Endothelial cell (in vitro differentiated cells): ENCODE measurements around the gene GALNT18. TPM values are rescaled to one million over a fixed set of nuclear protein-coding genes. Genes with fewer than 3 reads are reported as not detected.
A peak's percentile ranks its signal among the peaks of the same experiment; 100 is the strongest.

Source experiments
- DNase-seq: peaks from one replicate; pipeline ENCODE4 v3.0.0; 2021; ENCODE audit warnings: low spot score
- H3K27ac Mint-ChIP-seq: one replicate; pipeline ENCODE4 v1.8.0; 2021; ENCODE audit warnings: mixed read lengths, inconsistent platforms; ENCODE audit not compliant: unreplicated experiment
- H3K27me3 Mint-ChIP-seq: one replicate; pipeline ENCODE4 v1.8.0; 2021; ENCODE audit warnings: mild to moderate bottlenecking, moderate library complexity, mixed read lengths, inconsistent platforms; ENCODE audit not compliant: unreplicated experiment
- H3K36me3 Mint-ChIP-seq: one replicate; pipeline ENCODE4 v1.8.0; 2021; ENCODE audit warnings: mild to moderate bottlenecking, low read depth, mixed read lengths, inconsistent platforms; ENCODE audit not compliant: unreplicated experiment
- H3K4me1 Mint-ChIP-seq: one replicate; pipeline ENCODE4 v1.8.0; 2021; ENCODE audit warnings: mild to moderate bottlenecking, mixed read lengths, inconsistent platforms; ENCODE audit not compliant: unreplicated experiment
- H3K4me3 Mint-ChIP-seq: one replicate; pipeline ENCODE4 v1.8.0; 2021; ENCODE audit warnings: mild to moderate bottlenecking, mixed read lengths, inconsistent platforms; ENCODE audit not compliant: unreplicated experiment
- H3K9me3 Mint-ChIP-seq: one replicate; pipeline ENCODE4 v1.8.0; 2021; ENCODE audit warnings: mixed read lengths, inconsistent platforms; ENCODE audit not compliant: unreplicated experiment
- total RNA-seq: library from RNA; stranded (reverse); fragmentation: NEBNext Ultra II Directional; extraction: Animal tissue kit (Norgen Biotek cat#: 25700); gene quantifications from one replicate; pipeline ENCODE4 v1.2.1, GENCODE V29; 2021; ENCODE audit not compliant: unreplicated experiment
- TF ChIP-seq, protein P1 (sequence below): fragments of 200-600 bp; sonication (generic); IDR thresholded peaks from one replicate; pipeline ENCODE4 v1.5.0; 2021; ENCODE audit warnings: antibody characterized with exemption; ENCODE audit not compliant: unreplicated experiment

GALNT18 gene
- total RNA-seq, 1 donor from 2014 or later, result 87.6 TPM

GRCh38 chr11:11594162-11594561, 27.6 kb downstream of the GALNT18 start:
- no peak overlapping the region for H3K27ac Mint-ChIP-seq
- DNase-seq, result no peak
- H3K27me3 Mint-ChIP-seq, result peaks cover 2% of the 10 kb centered on the region
- TF ChIP-seq, protein P1, sequence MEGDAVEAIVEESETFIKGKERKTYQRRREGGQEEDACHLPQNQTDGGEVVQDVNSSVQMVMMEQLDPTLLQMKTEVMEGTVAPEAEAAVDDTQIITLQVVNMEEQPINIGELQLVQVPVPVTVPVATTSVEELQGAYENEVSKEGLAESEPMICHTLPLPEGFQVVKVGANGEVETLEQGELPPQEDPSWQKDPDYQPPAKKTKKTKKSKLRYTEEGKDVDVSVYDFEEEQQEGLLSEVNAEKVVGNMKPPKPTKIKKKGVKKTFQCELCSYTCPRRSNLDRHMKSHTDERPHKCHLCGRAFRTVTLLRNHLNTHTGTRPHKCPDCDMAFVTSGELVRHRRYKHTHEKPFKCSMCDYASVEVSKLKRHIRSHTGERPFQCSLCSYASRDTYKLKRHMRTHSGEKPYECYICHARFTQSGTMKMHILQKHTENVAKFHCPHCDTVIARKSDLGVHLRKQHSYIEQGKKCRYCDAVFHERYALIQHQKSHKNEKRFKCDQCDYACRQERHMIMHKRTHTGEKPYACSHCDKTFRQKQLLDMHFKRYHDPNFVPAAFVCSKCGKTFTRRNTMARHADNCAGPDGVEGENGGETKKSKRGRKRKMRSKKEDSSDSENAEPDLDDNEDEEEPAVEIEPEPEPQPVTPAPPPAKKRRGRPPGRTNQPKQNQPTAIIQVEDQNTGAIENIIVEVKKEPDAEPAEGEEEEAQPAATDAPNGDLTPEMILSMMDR, result no peak
- H3K9me3 Mint-ChIP-seq, result no peaks in the 10 kb centered on the region
- H3K36me3 Mint-ChIP-seq, result peaks cover 11% of the 10 kb centered on the region
- peaks cover 50% of the 10 kb centered on the region for H3K4me1 Mint-ChIP-seq
- H3K4me3 Mint-ChIP-seq, result no peak overlapping the region

DNA sequence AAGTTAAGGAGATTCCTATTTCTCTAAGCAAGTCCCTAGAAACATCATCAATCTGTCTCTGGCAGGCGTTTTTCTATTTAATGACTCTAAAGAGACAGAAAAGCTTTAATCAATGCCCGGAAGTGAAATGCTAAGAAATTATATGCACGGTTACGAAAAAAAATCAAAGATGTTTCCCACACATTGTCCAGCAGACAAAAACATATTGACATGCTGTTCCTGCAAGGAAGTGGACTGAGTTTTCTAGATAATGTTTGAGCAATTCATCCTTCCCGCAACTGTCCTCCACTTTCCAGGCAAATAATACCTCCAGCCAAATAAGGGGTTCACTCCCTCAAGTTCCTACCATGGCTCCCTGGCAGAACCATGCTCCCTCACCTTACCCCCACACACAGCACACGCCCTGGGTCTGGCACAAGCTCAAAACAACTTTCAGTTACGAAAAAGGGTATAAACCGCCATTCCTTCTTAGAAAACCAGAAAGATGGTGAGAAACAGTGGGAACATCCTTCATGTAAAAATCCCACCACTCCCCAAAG, 29.6 kb downstream of the GALNT18 start:
- Mint-ChIP-seq H3K4me3 (no peak overlapping the region), H3K27me3 (peaks cover 2% of the 10 kb centered on the region), H3K27ac (peak overlapping the region; percentile 88), H3K4me1 (peaks cover 64% of the 10 kb centered on the region), H3K9me3 (no peaks in the 10 kb centered on the region), H3K36me3 (peaks cover 11% of the 10 kb centered on the region)
- TF ChIP-seq, protein P1, result no peak
- no peak for DNase-seq

DNA sequence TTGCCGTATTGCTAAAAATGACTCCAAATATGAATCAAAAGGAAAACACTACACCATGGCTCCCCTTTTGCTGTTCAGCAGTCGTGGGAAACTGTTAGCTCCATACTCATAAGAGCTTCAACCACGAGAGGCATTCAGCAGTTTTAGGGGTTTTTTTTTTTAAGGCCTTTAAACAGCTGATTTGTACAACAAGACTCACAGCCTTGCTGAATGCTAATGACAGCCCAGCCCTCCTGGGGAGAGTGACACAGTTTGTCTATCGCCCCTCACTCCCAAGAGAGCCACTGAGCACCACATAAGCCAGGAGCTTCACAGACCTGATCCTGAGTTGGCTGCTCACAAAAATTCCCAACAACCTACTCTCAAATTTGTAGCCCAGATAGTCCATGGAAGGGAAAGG, 32.4 kb downstream of the GALNT18 start:
- Mint-ChIP-seq H3K4me1 (peaks cover 69% of the 10 kb centered on the region), H3K36me3 (peaks cover 8% of the 10 kb centered on the region), H3K27ac (peak overlapping the region; percentile 90), H3K4me3 (no peak overlapping the region), H3K27me3 (peaks cover 2% of the 10 kb centered on the region), H3K9me3 (no peaks in the 10 kb centered on the region)
- TF ChIP-seq, protein P1, result no peak
- DNase-seq, result no peak

GRCh38 chr11:11588891-11589290, 32.9 kb downstream of the GALNT18 start:
- Mint-ChIP-seq H3K4me3 (no peak overlapping the region), H3K9me3 (no peaks in the 10 kb centered on the region), H3K4me1 (peaks cover 69% of the 10 kb centered on the region), H3K36me3 (peaks cover 2% of the 10 kb centered on the region), H3K27me3 (peaks cover 2% of the 10 kb centered on the region), H3K27ac (peak overlapping the region; percentile 90)
- no peak for DNase-seq
- TF ChIP-seq, protein P1, result no peak

DNA sequence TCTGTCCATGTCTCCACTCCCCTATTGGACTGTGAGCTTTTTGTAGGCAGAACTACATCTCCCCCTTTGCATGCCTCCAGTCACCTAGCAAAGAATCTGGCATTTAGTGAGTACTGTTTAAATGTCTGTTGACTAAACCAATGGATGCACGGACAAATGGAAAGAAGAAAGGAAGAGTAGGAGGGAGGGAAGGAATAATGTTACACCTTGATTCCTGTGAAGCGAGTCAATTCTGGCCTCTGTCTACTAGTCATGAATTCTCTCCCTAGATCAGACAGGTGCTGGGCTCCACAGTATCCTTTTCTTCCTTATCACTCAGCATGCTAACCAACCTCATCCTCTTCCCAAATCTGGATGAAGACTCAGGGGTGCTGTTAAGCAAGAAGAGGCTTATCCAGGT, 33.6 kb downstream of the GALNT18 start:
- peaks cover 4% of the 10 kb centered on the region for H3K27me3 Mint-ChIP-seq
- no peak overlapping the region for H3K4me3 Mint-ChIP-seq
- peak overlapping the region; percentile 90 for H3K27ac Mint-ChIP-seq
- H3K4me1 Mint-ChIP-seq, result peaks cover 71% of the 10 kb centered on the region
- TF ChIP-seq, protein P1, result no peak
- no peaks in the 10 kb centered on the region for H3K9me3 Mint-ChIP-seq
- H3K36me3 Mint-ChIP-seq, result no peaks in the 10 kb centered on the region
- DNase-seq, result no peak
